KMS-11 (cell line): ENCODE results near the gene CMSS1.

ENCODE experiments used
- H2AFZ ChIP-seq: fragments of 200-600 bp; sonication (generic); 2 replicates; pipeline ENCODE4 v1.6.1; 2016; ENCODE audit warnings: antibody characterized with exemption, mixed run types, low read depth
- H3K27ac ChIP-seq: fragments of 200-600 bp; sonication (generic); 2 replicates; pipeline ENCODE4 v1.6.1; 2016; ENCODE audit warnings: mild to moderate bottlenecking, mixed run types
- H3K27me3 ChIP-seq: fragments of 200-600 bp; sonication (generic); 2 replicates; pipeline ENCODE4 v1.6.1; 2017; ENCODE audit warnings: mild to moderate bottlenecking, low read depth, mixed run types, moderate library complexity; ENCODE audit not compliant: insufficient read depth
- H3K36me3 ChIP-seq: fragments of 200-600 bp; sonication (generic); 2 replicates; pipeline ENCODE4 v1.6.1; 2017; ENCODE audit warnings: mild to moderate bottlenecking, mixed run types; ENCODE audit not compliant: insufficient read depth
- H3K4me1 ChIP-seq: fragments of 200-600 bp; sonication (generic); 2 replicates; pipeline ENCODE4 v1.6.1; 2016; ENCODE audit warnings: mild to moderate bottlenecking, low read depth, mixed run types; ENCODE audit not compliant: poor library complexity, severe bottlenecking
- H3K4me2 ChIP-seq: fragments of 200-600 bp; sonication (generic); 2 replicates; pipeline ENCODE4 v1.7.0; 2016; ENCODE audit warnings: mild to moderate bottlenecking, mixed run types
- H3K4me3 ChIP-seq: fragments of 200-600 bp; sonication (generic); IDR thresholded peaks from 2 replicates; pipeline ENCODE4 v1.6.1; 2017; ENCODE audit warnings: low read depth, low read length, mixed read lengths; ENCODE audit not compliant: insufficient read depth
- H3K79me2 ChIP-seq: fragments of 200-600 bp; sonication (generic); 2 replicates; pipeline ENCODE4 v1.6.1; 2016; ENCODE audit warnings: low read depth, mixed run types; ENCODE audit not compliant: insufficient read depth
- H3K9ac ChIP-seq: fragments of 200-600 bp; sonication (generic); 2 replicates; pipeline ENCODE4 v1.6.1; 2016; ENCODE audit warnings: mild to moderate bottlenecking, mixed run types
- H4K20me1 ChIP-seq: fragments of 200-600 bp; sonication (generic); 2 replicates; pipeline ENCODE4 v1.6.1; 2016; ENCODE audit warnings: mild to moderate bottlenecking, mixed run types; ENCODE audit not compliant: insufficient read depth
- CTCF ChIP-seq: fragments of 200-600 bp; sonication (generic); conservative IDR thresholded peaks from 2 replicates; pipeline ENCODE4 v1.6.1; 2017; ENCODE audit warnings: low read depth, mild to moderate bottlenecking, antibody characterized with exemption, low read length, moderate library complexity, mixed read lengths

The CMSS1 gene

GRCh38 chr3:100120693-100121092 lies 303.0 kb downstream of the CMSS1 start:
- Histone ChIP-seq H3K4me1 (peaks cover 7% of the 10 kb centered on the region), H3K27me3 (no peaks in the 10 kb centered on the region), H3K9ac (no peak overlapping the region), H3K27ac (no peak overlapping the region), H4K20me1 (no peaks in the 10 kb centered on the region), H3K36me3 (no peaks in the 10 kb centered on the region), H3K79me2 (no peaks in the 10 kb centered on the region), H2AFZ (no peak overlapping the region), H3K4me2 (no peak overlapping the region), H3K4me3 (no peak overlapping the region)
- TF ChIP-seq CTCF = no peak

GRCh38 chr3:100122321-100122720 lies 304.7 kb downstream of the CMSS1 start:
- Histone ChIP-seq H4K20me1 (no peaks in the 10 kb centered on the region), H3K36me3 (no peaks in the 10 kb centered on the region), H3K27me3 (no peaks in the 10 kb centered on the region), H3K9ac (no peak overlapping the region), H3K4me1 (peaks cover 7% of the 10 kb centered on the region), H2AFZ (no peak overlapping the region), H3K79me2 (no peaks in the 10 kb centered on the region), H3K4me2 (no peak overlapping the region), H3K27ac (no peak overlapping the region), H3K4me3 (no peak overlapping the region)
- no peak for TF ChIP-seq CTCF

- Histone ChIP-seq H3K79me2 (no peaks in the 10 kb centered on the region), H3K27ac (no peak overlapping the region), H3K4me1 (peaks cover 7% of the 10 kb centered on the region), H3K9ac (no peak overlapping the region), H3K27me3 (no peaks in the 10 kb centered on the region), H3K4me2 (no peak overlapping the region), H3K36me3 (no peaks in the 10 kb centered on the region), H2AFZ (no peak overlapping the region), H3K4me3 (no peak overlapping the region), H4K20me1 (no peaks in the 10 kb centered on the region)
- TF ChIP-seq CTCF = no peak
Measured at GRCh38 chr3:100123112-100123511, 305.4 kb downstream of the CMSS1 start.

GRCh38 chr3:100124201-100124761 lies 306.6 kb downstream of the CMSS1 start:
- Histone ChIP-seq H3K4me1 (peaks cover 7% of the 10 kb centered on the region), H3K4me3 (no peak overlapping the region), H4K20me1 (no peaks in the 10 kb centered on the region), H3K27ac (no peak overlapping the region), H3K4me2 (no peak overlapping the region), H3K9ac (no peak overlapping the region), H3K79me2 (no peaks in the 10 kb centered on the region), H3K36me3 (no peaks in the 10 kb centered on the region), H3K27me3 (no peaks in the 10 kb centered on the region), H2AFZ (no peak overlapping the region)
- TF ChIP-seq CTCF = no peak
